ENCODE measurements around the gene VEZT.

- TF ChIP-seq, protein P1, sequence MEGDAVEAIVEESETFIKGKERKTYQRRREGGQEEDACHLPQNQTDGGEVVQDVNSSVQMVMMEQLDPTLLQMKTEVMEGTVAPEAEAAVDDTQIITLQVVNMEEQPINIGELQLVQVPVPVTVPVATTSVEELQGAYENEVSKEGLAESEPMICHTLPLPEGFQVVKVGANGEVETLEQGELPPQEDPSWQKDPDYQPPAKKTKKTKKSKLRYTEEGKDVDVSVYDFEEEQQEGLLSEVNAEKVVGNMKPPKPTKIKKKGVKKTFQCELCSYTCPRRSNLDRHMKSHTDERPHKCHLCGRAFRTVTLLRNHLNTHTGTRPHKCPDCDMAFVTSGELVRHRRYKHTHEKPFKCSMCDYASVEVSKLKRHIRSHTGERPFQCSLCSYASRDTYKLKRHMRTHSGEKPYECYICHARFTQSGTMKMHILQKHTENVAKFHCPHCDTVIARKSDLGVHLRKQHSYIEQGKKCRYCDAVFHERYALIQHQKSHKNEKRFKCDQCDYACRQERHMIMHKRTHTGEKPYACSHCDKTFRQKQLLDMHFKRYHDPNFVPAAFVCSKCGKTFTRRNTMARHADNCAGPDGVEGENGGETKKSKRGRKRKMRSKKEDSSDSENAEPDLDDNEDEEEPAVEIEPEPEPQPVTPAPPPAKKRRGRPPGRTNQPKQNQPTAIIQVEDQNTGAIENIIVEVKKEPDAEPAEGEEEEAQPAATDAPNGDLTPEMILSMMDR (conservative IDR thresholded peaks at IDR 0.05 in 1 of 2, IDR thresholded peaks at IDR 0.05 in 1 of 2; ENCODE audit: low read depth in 1 of 2, low read length in 2 of 2), result no peak
- no peak for TF ChIP-seq EZH2 (IDR thresholded peaks at IDR 0.05; ENCODE audit: low read length, missing control alignments)
Measured at GRCh38 chr12:95248604-95249360, 31.2 kb downstream of the VEZT start.
